OCI-LY1 (cell line): Measurements from ENCODE around the gene AMBRA1.

Experiments
- H2AFZ ChIP-seq: fragments of 200-600 bp; sonication (generic), shearing (Covaris generic); 2 replicates; pipeline ENCODE4 v1.6.0; 2014; ENCODE audit warnings: antibody characterized with exemption, mild to moderate bottlenecking, low read length
- H3F3A ChIP-seq: fragments of 200-600 bp; sonication (generic), shearing (Covaris generic); 2 replicates; pipeline ENCODE4 v1.6.0; 2014; ENCODE audit warnings: mild to moderate bottlenecking, antibody characterized with exemption, low read length, moderate library complexity; ENCODE audit not compliant: insufficient read depth
- H3K27ac ChIP-seq: fragments of 200-600 bp; sonication (generic); 2 replicates; pipeline ENCODE4 v1.5.1; 2014; ENCODE audit warnings: low read length, mixed run types, mild to moderate bottlenecking, low read depth; ENCODE audit not compliant: poor library complexity, severe bottlenecking
- H3K27me3 ChIP-seq: fragments of 200-600 bp; sonication (generic); 2 replicates; pipeline ENCODE4 v1.6.0; 2014; ENCODE audit warnings: antibody characterized with exemption, mild to moderate bottlenecking, low read length, moderate library complexity; ENCODE audit not compliant: insufficient read depth
- H3K36me3 ChIP-seq: fragments of 200-600 bp; sonication (generic); 2 replicates; pipeline ENCODE4 v1.6.1; 2014; ENCODE audit warnings: mild to moderate bottlenecking, antibody characterized with exemption, low read length, moderate library complexity, mixed read lengths; ENCODE audit not compliant: insufficient read depth
- H3K4me1 ChIP-seq: fragments of 200-600 bp; sonication (generic); 2 replicates; pipeline ENCODE4 v1.5.1; 2014; ENCODE audit warnings: mild to moderate bottlenecking, low read length, moderate library complexity; ENCODE audit not compliant: insufficient read depth, severe bottlenecking
- H3K4me2 ChIP-seq: fragments of 200-600 bp; sonication (generic), shearing (Covaris generic); 2 replicates; pipeline ENCODE4 v1.6.1; 2014; ENCODE audit warnings: low read length
- H3K4me3 ChIP-seq: fragments of 200-600 bp; sonication (generic); 2 replicates; pipeline ENCODE4 v1.5.1; 2014; ENCODE audit warnings: low read length, low read depth, mild to moderate bottlenecking, mixed read lengths; ENCODE audit not compliant: poor library complexity, severe bottlenecking
- H3K79me2 ChIP-seq: fragments of 200-600 bp; shearing (Covaris generic); 2 replicates; pipeline ENCODE4 v1.6.1; 2016; ENCODE audit warnings: mixed run types, low read length, mixed read lengths; ENCODE audit not compliant: insufficient read depth
- H3K9ac ChIP-seq: fragments of 200-600 bp; sonication (generic), shearing (Covaris generic); 2 replicates; pipeline ENCODE4 v1.6.1; 2014; ENCODE audit warnings: mild to moderate bottlenecking, low read length, mixed read lengths
- H3K9me2 ChIP-seq: fragments of 200-600 bp; sonication (generic), shearing (Covaris generic); 2 replicates; pipeline ENCODE4 v1.6.1; 2014; ENCODE audit warnings: low read depth, mild to moderate bottlenecking, low read length, mixed read lengths
- H3K9me3 ChIP-seq: fragments of 200-600 bp; shearing (Covaris generic); 2 replicates; pipeline ENCODE4 v1.6.1; 2014; ENCODE audit warnings: low read length, mixed read lengths
- H4K20me1 ChIP-seq: fragments of 200-600 bp; sonication (generic), shearing (Covaris generic); 2 replicates; pipeline ENCODE4 v1.6.0; 2016; ENCODE audit warnings: mild to moderate bottlenecking, low read length; ENCODE audit not compliant: insufficient read depth
- EZH2 ChIP-seq: fragments of 200-600 bp; sonication (generic), shearing (Covaris generic); IDR thresholded peaks from 2 replicates; pipeline ENCODE4 v1.8.0; 2017; ENCODE audit warnings: borderline replicate concordance, mixed run types, mild to moderate bottlenecking, antibody characterized with exemption, low read length, moderate library complexity, mixed read lengths
- TF ChIP-seq, protein P1 (sequence below): fragments of 200-600 bp; sonication (generic), shearing (Covaris generic); IDR thresholded peaks from 2 replicates; pipeline ENCODE4 v1.5.1; 2017; ENCODE audit warnings: mild to moderate bottlenecking, antibody characterized with exemption, low read length, moderate library complexity, mixed read lengths

The AMBRA1 gene

DNA sequence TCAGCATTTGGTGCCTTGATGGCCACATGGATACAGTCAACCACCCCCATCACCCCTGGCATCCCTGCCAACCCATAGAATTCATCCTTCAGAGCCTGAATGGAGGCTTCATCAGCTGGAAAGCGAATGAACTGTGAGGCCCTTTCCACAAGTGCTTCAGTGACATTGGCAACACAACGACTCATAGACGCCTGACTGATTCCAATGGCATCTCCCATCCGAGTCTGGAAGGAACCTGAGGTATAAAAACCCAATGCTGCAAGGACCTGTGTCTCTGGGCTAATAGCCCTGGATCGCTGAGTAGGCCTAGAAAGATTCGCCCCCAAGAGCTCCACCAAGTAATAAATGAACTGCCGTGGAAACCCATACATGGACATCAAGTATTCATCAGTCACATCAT is 21.9 kb upstream of the AMBRA1 start:
- H3K79me2 ChIP-seq: peaks cover 16% of the 10 kb centered on the region

DNA sequence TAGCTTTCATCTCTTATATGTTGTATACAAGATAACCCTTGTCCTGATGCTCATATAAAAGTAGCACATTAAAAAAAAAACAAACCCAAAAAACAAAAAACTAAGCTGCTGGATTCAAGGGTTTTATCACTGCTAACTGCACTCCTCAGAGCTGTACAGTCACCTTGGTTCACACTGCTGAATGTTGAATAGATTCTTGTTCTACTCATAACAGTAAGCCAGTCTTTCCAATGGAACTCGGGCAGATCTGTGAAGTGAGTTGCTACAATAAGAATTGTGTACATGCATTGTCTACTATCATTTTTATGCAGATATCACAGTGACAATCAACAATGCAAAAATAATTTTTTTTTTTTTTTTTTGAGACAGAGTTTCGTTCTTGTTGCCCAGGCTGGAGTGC is 18.5 kb upstream of the AMBRA1 start:
- Histone ChIP-seq H3K36me3 (no peaks in the 10 kb centered on the region), H3K27me3 (no peaks in the 10 kb centered on the region), H3K4me1 (peaks cover 33% of the 10 kb centered on the region), H3F3A (no peaks in the 10 kb centered on the region), H3K9me3 (no peaks in the 10 kb centered on the region), H2AFZ (0 out of 2 replicates have a peak overlapping the region, but pooled peaks have one; percentile 22), H3K4me3 (no peak overlapping the region), H3K79me2 (no peaks in the 10 kb centered on the region), H3K4me2 (peak overlapping the region; percentile 41), H3K9me2 (no peaks in the 10 kb centered on the region), H3K27ac (peak overlapping the region; percentile 21), H4K20me1 (no peaks in the 10 kb centered on the region), H3K9ac (0 out of 2 replicates have a peak overlapping the region, but pooled peaks have one; percentile 10)
- TF ChIP-seq, protein P1, sequence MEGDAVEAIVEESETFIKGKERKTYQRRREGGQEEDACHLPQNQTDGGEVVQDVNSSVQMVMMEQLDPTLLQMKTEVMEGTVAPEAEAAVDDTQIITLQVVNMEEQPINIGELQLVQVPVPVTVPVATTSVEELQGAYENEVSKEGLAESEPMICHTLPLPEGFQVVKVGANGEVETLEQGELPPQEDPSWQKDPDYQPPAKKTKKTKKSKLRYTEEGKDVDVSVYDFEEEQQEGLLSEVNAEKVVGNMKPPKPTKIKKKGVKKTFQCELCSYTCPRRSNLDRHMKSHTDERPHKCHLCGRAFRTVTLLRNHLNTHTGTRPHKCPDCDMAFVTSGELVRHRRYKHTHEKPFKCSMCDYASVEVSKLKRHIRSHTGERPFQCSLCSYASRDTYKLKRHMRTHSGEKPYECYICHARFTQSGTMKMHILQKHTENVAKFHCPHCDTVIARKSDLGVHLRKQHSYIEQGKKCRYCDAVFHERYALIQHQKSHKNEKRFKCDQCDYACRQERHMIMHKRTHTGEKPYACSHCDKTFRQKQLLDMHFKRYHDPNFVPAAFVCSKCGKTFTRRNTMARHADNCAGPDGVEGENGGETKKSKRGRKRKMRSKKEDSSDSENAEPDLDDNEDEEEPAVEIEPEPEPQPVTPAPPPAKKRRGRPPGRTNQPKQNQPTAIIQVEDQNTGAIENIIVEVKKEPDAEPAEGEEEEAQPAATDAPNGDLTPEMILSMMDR: no peak
- TF ChIP-seq EZH2: no peak

More for the DNA sequence above, 21.9 kb upstream of the AMBRA1 start:
- TF ChIP-seq, protein P1: no peak
- no peak for TF ChIP-seq EZH2
- no peaks in the 10 kb centered on the region for H3K9me2 ChIP-seq
- H3F3A ChIP-seq: no peaks in the 10 kb centered on the region
- H3K4me3 ChIP-seq: peak overlapping the region; percentile 93
- no peaks in the 10 kb centered on the region; the same call in 1 of the 2 replicates for H3K36me3 ChIP-seq
- no peak overlapping the region for H3K9ac ChIP-seq
- peak overlapping the region; percentile 99 for H3K4me2 ChIP-seq
- no peaks in the 10 kb centered on the region for H4K20me1 ChIP-seq
- no peaks in the 10 kb centered on the region for H3K27me3 ChIP-seq
- no peak overlapping the region for H2AFZ ChIP-seq
- no peaks in the 10 kb centered on the region for H3K9me3 ChIP-seq
- peaks cover 50% of the 10 kb centered on the region for H3K4me1 ChIP-seq
- H3K27ac ChIP-seq: peak overlapping the region; percentile 53

DNA sequence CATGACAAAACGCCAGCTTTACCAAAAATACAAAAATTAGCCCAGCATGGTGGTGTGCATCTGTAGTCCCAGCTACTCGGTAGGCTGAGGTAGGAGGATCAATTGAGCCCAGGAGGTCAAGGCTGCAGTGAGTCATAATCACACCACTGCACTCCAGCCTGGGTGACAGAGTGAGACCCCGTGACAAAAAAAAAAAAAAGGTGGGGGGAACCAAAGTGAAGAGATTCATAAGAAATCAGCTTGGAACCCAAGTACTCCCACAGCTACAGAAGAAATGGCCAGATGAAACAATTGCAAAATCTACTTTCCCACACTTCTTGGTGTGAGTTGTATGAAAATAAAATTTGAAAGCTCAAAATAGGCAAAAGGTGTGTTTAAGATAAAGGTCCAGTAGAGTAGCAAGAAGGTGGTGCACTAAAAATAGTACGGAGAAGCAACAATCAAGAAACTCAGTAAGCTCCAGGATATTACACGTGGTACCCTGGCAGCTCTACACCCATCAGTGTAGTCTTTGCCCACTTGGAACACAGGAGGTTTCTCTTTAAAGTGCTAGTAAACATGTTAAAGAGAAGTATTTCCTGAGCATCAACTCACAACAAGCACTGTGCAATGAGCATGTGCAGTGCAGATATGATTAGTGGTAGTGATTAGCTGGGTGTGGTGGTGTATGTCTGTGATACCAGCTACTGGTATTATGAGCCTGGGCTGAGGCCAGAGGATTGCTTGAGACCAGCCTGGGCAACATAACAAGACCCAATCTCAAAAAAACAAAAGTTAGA is 17.9 kb upstream of the AMBRA1 start:
- Histone ChIP-seq H3K27ac (peak overlapping the region; percentile 21), H3K4me1 (peaks cover 32% of the 10 kb centered on the region), H3K9me2 (no peaks in the 10 kb centered on the region), H3K79me2 (no peaks in the 10 kb centered on the region), H3K4me3 (no peak overlapping the region), H3K4me2 (peak overlapping the region; percentile 41), H3K9ac (0 out of 2 replicates have a peak overlapping the region, but pooled peaks have one; percentile 10), H2AFZ (0 out of 2 replicates have a peak overlapping the region, but pooled peaks have one; percentile 22), H3F3A (no peaks in the 10 kb centered on the region), H3K9me3 (no peaks in the 10 kb centered on the region), H3K36me3 (no peaks in the 10 kb centered on the region), H4K20me1 (no peaks in the 10 kb centered on the region), H3K27me3 (no peaks in the 10 kb centered on the region)
- TF ChIP-seq EZH2: no peak
- TF ChIP-seq, protein P1: no peak
